HG03103 (cell line): Measurements from ENCODE around the gene PARM1.
"Not testable (repeated sequence)": the region's sequence is repeated elsewhere in the genome, so short reads cannot be mapped to it uniquely, and the experiment has no call there.

Source experiments
- ATAC-seq: cut with Tn5 transposase; IDR thresholded peaks from one replicate; pipeline ENCODE4 v1.9.1; 2021; ENCODE audit warnings: low read depth; ENCODE audit not compliant: unreplicated experiment

The PARM1 gene

DNA sequence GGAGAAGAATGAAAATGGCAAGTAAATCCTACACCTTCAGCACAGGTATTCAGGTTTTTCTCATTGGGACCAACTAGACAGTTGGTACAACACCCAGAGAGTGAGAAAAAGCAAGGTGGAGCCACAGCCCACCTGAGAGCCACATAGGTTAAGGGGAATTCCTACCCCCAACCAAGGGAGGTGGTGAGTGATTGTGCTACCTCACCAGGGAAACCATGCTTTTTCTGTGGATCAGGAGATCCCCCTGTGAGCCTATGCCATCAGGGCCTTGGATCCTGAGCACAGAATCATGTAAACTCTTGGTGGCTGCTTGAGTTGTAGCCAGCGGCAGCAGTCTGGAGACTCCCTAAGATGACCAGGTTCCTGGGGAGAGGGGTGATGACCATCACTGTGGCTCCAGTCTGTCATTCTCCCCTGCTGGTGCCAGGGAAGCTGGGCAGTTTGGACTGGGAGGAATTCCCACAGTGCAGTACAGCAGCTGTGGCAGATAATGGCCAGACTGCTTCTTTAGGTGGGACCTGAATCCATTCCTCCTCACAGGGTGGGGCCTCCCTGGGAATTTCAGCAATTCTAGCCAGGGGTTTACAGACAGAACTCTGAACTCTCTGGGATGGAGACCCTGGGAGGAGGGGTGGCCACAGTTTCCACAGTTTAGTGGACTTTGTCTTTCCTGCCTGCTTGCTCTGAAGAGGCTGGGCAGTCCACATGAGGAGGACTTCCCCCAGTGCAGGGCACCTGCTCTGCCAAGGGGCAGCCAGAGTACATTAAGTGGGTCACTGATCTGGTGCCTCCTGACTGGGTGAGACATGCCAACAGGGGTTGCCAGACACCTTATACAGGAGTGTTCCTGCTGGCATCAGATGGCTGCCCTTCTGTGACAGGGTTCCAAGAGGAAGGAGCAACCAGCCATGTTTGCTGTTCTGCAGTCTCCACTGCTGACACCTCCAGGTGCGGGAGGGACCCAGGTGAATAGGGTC, 43.2 kb downstream of the PARM1 start:
- no peak for ATAC-seq

DNA sequence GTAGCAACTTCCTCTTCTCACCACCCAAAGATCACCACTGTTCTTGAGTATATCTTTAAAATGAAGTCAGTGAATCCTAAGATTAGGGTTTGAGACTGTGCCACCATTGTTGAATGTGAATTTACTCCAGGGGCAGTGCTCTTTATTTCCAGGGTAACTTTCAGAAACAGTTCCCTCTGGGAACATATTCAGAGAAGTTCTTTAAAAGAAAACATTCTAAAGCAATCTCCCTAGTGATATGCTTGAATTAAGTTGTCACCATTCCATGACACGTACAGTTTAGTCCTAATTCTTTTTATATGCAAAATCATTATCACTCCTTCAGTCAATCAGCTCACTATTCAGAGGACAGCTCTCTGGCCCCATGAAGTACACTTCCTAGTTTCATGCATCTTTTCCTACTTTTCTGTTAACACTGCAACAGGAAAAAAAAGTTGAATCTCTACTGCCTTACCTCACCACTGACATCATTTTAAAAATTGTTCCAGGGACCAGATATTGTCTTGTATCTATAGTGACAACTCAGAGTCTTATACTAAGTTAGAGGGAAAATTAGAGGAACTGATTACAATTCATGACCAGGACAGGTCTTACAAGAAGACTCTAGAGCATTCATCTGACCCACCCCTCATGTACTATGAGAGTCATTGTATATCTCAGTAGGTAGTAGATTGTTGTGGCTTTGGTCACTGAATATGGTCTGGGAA, 49.8 kb downstream of the PARM1 start:
- ATAC-seq: no peak

DNA sequence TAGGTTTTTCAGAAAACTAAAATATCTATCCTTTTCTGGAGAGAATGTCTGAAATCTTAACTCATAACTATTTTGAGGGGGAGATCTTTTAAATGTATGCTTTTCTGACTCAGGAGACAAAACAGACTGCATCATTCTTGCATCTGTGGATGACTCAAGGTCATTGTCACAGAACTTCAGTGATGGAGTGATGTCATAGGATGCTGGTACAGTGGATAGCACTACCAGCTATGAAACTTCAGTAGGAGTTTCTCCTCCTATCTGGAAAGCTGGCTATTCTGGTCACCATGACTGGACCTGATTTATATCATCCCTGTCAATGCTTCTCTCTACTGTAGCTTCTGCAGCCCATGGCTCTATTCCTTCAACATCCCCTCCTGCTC, 50.3 kb downstream of the PARM1 start:
- no peak for ATAC-seq

DNA sequence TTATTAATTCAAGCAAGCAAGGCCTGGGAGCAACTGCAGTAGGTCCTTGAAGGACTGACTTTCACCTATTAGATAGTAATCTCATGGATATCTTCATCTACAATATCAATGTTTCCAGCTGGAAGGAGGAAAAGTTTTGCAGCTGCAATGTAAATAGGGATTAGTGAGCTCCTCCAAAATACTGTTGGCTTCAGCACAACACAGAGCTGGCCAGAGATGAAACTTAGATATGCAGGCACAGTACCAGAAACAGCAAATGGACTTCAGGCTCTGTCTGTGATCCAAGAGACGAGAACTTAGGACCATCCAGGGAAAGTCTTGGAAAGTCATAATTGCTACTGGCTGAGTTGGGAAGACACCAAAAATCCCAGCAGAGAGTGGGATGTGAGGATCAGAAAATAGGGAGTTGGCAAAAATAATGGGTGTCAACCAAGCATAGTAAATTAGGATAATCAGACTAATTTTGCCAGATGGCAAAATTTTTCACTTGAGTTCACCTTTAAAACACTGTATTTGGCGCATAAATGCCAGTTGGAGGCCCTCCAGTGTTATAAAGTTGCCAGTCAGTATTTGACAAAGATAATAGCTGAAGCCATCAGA, 57.5 kb downstream of the PARM1 start:
- ATAC-seq: no peak

DNA sequence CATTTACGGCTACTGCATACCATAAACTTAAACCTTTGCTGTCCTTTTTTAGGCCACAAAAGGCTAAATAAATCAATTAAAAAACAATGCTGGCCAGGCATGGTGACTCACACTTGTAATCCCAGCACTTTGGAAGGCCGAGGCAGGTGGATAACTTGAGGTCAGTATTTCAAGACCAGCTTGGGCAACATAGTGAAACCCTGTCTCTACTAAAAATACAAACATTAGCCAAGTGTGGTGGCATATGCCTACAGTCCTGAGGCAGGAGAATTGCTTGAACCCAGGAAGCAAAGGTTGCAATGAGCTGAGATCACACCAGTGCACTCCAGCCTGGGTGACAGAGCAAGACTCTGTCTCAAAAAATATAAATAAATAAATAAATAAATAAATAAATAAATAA, 61.5 kb downstream of the PARM1 start:
- not testable (repeated sequence) for ATAC-seq

DNA sequence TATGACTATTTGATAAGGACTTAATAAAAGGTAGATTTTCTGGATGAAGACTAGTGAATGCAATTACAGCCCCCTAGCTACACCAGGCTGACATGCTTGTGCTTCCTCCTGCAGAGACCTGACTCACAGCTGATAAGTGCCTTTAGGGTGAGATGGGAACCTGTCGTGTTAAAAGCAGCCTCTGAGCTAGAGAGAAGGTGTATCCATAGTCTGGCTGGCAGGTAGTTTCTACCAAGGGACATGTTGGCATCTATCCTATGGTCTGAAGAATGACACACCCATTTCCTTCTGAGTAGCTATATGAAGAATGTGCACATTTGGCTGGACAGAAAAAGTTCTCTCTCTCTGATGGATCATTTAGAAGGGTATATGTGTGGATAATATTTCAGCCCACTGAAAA, 64.1 kb downstream of the PARM1 start:
- no peak for ATAC-seq

DNA sequence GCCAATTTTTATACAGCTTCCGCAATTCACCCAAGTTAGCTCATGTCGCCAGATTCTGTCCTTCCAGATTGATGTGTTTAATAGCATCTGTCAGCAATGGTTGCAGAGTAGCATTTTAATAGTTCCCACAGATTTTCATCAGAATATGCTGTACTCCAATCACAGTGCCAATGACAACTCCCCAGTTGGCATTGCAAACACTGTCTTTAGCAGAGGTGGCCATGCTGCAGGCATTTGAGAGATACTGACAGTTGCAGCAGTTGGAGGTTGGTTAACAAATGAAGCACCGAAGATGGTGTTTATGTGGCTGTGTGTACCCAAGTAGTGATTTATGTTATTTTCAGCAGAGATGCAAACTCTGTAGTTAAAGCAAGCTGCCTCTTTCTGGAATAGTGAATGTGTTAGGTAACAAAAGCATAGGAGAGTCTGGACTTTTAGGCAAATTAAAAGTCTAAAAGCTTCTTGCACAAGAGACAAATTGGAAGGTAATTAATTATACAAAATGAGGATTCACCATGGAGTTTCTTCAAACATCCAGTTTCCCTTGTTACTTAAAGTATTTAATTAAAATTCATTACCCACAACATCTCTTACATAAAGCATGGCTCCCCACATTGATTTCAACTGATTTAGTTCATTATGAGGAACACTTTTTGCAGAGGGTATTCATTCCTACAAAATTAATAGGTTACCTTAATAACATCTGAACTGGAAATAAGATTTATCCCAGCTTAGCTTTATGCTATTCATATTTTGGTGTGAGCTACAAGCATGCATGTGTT, 65.2 kb downstream of the PARM1 start:
- ATAC-seq: no peak

DNA sequence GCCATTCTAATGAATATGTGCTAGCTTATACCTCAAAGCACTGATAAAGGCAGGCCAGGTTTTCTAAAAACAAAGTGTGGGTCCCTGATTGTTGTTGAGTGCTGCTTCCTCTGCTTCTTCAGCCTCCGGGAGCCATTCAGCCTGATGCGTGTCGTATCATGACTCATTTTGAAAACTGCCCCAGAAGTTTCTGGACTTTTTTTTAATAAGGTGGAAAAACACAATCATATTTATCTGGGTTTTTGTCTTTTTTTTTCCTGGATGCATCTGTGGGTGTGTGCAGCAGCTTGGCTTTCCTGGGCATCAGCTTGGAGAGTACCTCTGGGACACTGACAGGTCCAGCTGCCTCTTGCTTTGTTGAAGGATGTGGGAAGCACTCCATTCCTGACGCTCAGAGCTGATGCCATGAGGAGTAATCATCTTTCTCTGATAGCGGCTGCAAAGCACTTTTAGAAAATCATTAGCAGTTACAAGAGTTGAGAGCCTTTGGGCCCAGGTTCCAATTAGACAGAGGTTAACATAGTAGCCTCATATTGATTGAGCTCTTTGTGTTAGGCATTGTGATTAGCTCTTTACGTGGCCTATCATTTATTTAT, 66.9 kb downstream of the PARM1 start:
- ATAC-seq: no peak

DNA sequence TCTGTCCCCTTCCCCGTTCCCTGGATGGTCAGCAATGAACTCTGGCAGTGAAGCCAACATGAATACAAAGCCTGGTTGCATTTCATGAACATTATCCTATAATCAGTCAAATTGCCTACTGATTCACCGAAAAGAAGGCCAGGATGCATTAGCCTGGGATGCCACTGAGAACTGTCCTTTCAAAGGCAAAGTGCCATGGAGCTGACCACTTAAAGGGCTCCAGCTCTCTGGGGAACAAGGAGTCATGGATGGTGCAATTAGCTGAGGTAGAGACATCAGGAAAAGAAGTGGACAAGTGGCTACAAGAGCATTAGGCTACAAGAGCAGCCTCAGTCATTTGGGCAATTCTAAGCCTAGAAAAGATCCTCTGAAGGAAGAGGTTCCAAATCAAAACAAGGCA, 69.0 kb downstream of the PARM1 start:
- ATAC-seq: no peak

DNA sequence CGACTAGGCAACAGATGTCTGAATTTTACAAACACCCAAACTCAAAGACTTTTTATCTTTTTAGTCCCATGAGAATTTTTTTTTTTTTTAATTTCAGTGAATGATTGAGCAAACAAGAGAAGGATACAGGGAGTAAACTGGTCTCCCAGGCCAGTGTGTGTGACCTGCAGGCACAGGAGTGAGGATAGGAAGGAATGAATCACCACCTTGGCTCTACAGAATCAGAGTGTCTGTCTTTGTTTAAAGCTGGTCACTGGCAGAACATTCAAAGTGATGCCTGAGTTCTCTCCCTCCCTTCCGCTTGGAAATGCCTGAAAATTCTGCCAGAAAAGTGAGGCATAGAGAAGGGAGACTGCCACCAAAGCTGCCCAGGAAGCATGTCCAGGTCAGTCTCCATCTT, 69.5 kb downstream of the PARM1 start:
- no peak for ATAC-seq

DNA sequence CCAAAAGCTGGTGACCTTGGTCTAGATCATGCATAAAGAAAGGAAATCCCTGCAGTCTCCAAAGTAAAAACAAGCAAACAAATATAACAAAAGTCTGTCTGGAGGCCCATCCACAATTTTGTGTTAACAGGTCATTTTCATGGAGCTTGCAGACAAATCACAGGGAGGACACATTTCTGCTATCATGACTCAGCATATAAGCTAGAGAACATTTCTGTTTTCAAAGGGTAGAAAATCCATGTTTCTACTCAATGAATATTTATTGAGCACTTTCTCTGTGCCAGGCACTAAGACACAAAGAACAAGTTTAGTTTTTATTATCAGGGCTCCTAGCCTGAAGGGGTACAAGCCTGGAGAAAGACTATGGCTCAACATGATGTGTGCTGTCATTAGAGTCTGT, 71.1 kb downstream of the PARM1 start:
- no peak for ATAC-seq

DNA sequence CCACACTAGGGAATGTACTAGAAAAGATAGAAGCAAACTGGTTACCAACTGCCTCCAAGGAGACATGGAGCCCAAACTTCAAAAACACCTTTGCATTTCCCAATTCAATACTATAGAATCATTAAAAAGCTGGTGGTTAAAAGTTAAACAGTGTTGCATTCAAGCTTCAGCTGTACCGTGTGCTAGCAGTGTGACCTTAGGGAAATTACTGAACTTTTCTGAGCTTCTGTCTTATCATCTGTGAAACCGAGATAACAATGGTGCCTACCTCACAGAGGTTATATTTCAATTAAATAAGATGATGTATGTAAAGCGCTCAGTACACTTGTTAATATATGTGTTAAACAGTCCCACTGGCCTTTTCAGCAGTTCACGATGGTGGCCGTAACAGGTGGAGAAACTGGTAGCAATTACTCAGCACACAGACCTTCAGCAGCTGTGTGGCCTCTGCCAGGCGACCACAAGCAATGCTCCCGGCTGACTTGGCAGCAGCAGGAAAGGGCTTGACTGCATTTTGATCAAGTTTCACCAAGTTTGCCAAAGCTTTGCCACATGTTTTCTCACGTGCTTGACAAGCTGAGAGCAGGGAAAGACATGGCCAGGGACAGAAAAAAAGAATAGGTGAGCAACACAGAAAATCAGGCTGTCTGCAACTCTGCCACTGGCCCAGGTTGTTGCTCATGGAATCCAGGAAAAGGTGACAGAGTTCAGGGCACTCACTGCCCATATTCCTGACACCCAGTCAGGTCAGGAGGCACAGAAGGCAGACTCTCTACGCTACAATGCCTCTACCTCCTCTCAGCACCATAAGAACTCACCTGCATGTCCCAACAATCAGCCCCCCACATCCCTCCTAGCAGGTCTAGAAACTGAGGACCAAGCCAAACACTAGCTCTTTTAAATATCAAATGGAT, 72.1 kb downstream of the PARM1 start:
- ATAC-seq: no peak

DNA sequence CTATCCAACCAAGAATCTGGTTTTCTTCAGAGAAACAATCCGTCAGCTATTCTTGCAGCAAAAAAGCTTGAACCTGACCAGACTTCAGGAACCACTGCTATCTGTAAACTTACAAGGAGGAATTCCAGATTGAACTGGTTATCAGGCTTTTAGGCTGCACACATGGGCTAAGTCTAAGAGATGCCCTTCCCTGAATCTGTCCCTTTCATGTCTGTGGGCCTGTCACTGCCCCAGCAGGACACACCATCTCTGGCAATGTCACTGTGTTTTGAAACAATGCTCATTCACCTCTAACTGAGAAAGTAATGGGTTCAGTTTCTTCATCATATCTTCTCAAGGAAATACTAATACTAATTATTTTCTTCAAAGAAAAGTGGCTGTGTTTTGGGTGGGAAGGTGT, 72.8 kb downstream of the PARM1 start:
- no peak for ATAC-seq

DNA sequence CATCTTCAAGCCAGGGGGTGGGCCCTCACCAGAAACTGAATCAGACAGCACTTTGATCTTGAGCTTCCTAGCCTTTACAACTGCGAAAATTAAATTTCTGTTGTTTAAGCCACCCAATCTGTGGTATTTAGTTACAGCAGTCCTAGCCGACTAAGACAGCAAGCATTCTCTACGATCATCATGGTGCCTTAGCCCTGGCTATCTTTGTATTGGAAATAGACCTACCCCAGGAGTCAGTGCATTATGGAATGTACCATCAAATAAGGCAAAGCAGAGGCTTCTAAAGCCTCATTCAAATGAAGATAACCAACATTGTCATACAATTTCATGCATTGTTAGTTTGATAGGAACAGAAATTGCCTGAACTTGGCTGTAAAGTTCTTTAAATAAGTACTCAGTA, 75.0 kb downstream of the PARM1 start:
- ATAC-seq: no peak

DNA sequence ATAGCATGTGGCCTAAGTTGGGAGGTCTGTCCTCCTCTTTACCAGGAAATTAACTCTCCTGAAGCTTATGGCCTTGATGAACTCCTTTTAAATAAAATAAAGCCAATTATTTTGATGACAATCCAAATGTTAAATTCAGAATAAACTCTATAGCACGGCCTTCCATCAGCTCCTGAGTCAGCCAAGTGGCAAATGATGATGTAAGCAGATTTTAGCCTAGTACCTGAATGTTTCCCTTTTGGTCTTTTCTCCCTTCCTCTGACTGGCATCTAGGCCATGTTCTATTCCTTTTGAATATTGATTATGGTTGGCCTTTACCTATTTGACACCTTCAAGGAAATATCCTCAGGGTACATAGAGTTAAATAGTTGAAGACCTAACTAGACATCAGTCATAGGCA, 76.2 kb downstream of the PARM1 start:
- no peak for ATAC-seq

DNA sequence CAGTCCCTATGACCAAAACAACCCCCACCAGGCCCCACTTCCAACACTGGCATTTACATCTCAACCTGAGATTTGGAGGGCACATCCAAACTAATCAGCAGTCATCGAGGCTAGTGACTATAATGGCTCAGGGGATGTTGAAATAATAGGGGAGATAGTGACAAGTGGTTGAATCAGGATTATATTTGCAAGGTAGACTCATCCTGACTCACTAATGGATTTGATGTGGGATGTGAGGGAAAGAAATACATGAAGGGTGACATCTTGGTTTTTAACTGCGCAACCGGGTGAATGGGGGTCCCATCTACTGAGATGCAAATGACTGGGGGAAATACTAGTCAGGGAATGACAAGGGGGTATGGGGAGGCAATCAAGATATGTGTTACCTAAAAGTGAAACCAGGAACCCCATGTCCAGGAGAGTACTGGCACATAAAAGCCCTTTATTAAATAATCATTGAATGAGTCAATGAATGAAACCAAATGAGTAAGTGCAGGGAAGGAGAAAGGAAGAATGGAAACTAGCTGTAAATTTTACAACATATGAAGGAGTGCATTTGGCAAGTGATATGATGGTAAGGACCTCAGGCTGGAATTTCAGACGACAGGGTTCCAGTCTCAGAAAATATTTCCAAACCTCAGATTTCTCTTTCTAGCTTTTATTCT, 78.3 kb downstream of the PARM1 start:
- no peak for ATAC-seq

DNA sequence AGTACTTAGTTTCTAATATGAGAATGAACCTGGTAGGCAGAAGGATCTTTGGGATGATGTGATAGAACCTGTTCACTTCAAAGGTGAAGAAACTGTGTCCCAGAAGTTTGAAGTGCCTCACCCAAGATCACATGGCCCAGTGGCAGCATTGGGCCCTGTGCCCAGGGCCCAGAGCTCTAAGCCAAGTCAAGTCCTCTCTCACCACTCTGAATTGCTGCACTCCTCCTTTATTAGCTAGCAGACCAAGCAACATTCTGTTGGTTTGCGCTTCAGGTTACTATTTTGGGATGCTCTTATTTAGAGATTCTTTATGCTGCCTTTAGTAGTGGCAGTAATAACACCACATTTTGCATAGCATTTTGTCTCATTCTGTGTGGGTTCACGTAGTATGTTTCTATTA, 82.7 kb downstream of the PARM1 start:
- no peak for ATAC-seq

DNA sequence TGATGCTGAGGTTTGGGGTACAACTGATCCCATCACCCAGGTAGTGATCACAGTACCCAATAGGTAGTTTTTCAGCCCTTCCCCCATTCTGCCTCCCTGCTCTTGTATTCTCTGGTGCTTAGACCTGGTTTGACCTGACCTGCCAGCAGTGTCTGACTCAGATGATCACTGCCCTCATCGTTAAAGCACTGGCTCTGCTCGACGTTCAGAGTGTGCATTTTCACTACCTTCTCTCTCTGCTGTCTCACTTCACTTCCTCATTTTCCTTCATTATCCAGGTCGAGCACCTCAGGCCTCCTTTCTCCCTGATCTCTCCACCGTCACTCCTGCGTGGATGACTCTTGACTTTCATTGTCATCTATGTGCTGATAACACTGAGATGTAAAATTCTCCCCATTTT, 83.6 kb downstream of the PARM1 start:
- ATAC-seq: no peak
